22Rv1 (cell line): ENCODE data around the gene NUAK1.
A peak's percentile ranks its signal among the peaks of the same experiment; 100 is the strongest.

Experiments used
- H3K27ac ChIP-seq: fragments of 450-650 bp; 2 replicates; pipeline ENCODE4 v1.5.1; 2017
- ZFX ChIP-seq: fragments of 450-650 bp; IDR thresholded peaks from 2 replicates; pipeline ENCODE4 v1.6.1; 2017; ENCODE audit warnings: antibody characterized with exemption, borderline replicate concordance
- TF ChIP-seq, protein P1 (sequence below): fragments of 450-650 bp; IDR thresholded peaks from 2 replicates; pipeline ENCODE4 v1.5.1; 2017; ENCODE audit warnings: mild to moderate bottlenecking

The NUAK1 gene

DNA sequence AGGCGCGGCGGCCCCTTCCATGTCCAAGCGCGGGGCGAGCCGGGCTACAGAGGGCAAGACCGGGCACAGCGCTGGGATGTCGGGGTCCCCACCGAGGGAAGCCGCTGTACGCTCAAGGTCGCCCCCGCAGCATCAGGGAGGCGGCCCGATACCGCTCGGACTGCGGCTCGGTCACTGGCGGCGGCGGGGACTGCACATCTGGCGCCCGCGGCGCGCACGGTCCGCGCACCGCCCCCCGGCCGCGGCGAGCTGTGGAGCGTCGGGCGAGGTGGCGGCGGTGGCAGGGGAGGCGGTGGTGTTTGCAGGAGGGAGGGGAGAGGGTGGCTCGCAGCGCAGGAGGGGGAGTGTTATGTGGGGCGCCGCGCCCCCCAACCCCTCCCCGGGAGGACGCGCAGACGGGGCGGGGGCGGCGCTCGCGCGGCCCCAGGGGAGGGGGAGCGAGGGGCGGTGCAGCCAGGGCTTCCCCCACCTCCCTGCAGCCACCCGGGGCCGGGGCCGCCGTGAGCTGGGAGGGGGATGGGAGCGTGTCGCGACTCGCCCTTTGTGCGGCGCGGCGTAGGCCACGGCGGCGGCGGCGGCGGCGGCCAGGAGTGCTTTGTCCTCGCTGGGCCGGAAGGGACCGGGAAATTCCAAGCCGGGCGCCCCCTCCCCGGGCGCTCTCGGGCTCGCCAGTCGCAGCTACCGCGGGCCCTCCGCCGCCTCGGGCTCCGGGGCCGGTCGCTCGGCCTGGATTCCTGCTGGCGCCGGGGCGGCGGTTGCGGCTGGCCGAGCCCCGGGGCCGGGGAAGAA is at the start of gene NUAK1:
NUAK1 (minus strand) TSS at position 322 of the 789 bp plus-strand sequence; CDS start at position 21, 301 bp downstream.
- no peak for TF ChIP-seq ZFX
- TF ChIP-seq, protein P1, sequence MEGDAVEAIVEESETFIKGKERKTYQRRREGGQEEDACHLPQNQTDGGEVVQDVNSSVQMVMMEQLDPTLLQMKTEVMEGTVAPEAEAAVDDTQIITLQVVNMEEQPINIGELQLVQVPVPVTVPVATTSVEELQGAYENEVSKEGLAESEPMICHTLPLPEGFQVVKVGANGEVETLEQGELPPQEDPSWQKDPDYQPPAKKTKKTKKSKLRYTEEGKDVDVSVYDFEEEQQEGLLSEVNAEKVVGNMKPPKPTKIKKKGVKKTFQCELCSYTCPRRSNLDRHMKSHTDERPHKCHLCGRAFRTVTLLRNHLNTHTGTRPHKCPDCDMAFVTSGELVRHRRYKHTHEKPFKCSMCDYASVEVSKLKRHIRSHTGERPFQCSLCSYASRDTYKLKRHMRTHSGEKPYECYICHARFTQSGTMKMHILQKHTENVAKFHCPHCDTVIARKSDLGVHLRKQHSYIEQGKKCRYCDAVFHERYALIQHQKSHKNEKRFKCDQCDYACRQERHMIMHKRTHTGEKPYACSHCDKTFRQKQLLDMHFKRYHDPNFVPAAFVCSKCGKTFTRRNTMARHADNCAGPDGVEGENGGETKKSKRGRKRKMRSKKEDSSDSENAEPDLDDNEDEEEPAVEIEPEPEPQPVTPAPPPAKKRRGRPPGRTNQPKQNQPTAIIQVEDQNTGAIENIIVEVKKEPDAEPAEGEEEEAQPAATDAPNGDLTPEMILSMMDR, result peak; percentile 11
- H3K27ac ChIP-seq, result peak within 1 kb of the TSS; percentile 40; the same call in 1 of the 2 replicates

DNA sequence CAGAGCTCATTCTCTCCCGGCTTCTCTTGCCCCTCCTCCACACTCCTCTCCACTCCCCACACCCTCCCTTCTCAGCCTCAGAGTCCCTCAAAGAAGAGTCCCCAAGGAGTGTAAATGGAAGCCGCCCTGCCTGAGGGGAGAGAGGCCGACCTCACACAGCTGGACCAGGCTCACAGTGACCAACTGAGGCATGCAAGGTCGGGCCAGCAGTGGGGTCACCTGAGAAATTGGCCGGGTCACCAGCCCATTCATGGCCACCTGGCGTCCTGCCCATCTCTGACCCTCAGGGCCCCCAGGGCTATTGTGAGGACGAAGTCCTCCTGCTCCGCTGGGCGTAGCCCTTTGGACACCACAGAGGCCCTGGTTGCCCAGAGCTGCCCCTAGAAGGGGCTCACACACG is 49.5 kb upstream of the NUAK1 start:
- H3K27ac ChIP-seq, result no peak overlapping the region
- TF ChIP-seq, protein P1, result no peak
- no peak for TF ChIP-seq ZFX

DNA sequence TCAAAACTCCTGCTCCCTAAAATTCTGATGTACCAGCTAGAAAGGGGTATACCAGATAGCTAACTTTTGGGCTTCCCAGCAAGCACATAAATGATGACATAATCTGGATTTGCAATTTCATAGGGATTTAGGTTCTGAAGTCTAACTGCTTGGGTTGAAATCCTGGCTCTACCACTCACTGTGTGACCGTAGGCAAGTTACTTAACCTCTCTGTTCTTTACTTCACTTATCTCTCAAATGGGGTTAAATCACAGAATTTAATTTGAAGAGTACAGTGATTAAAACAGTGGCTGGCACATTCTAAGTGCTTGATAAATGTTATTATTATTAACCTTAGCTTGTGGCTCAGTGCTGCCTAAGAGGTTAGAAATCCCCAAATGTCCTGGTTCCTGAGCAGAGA is 49.1 kb upstream of the NUAK1 start:
- no peak overlapping the region for H3K27ac ChIP-seq
- TF ChIP-seq, protein P1, result no peak
- TF ChIP-seq ZFX, result no peak

GRCh38 chr12:106187155-106187789 is 48.5 kb upstream of the NUAK1 start:
- no peak overlapping the region for H3K27ac ChIP-seq
- no peak for TF ChIP-seq ZFX

DNA sequence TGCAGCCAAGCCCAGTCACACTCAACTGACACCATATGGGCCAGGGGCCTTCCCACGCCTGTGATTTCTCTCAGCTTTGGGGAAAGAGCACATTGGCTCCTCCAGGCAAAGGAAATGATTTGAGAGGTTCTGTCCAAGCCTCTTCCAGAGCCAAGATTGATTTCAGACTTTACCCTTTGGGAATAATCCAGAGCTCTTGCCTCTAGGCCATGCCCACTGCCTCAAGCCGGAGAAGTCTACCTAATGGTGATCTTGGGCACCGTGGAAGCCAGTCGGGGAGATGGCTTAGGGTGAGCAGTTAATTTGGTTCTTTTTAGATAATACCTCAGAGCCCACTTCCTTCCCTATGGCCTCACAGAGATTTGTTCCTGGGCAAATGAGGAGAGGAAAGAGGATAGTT is 45.0 kb upstream of the NUAK1 start:
- TF ChIP-seq ZFX, result no peak
- TF ChIP-seq, protein P1, result no peak

GRCh38 chr12:106181401-106182114 is 42.8 kb upstream of the NUAK1 start:
- no peak overlapping the region for H3K27ac ChIP-seq
- TF ChIP-seq ZFX, result no peak
- TF ChIP-seq, protein P1, result no peak

More for the DNA sequence above, 45.0 kb upstream of the NUAK1 start:
- H3K27ac ChIP-seq, result no peak overlapping the region

DNA sequence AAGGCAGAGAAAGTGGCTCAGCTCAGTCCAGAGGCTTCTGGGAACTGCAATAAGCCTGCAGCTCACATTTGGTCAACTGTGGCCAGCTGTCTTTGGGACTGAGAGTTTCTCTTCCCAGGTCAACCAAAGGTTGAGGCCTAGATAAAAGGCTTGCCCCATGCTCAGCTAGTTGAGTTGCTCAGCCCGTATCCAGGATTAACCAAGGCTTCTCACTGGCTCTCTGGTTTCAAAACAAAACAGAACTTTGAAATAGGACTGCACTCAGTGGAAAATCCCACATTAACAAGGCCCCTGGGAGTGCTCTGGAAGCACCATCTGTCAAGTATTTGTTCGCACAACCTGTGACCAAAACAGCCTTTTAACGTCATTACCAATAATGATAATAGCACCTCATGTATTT is 40.3 kb upstream of the NUAK1 start:
- TF ChIP-seq, protein P1, result no peak
- no peak for TF ChIP-seq ZFX
- H3K27ac ChIP-seq, result no peak overlapping the region
